ENCODE results near the gene DNAH10.
A peak's percentile ranks its signal among the peaks of the same experiment; 100 is the strongest.

The DNAH10 gene

GRCh38 chr12:123761841-123762714, at the start of gene DNAH10:
Gene DNAH10, plus strand, starts transcription at chr12:123762301. Its CDS starts 36 bp downstream, at chr12:123762337.
- Histone ChIP-seq H3K4me1 (ENCODE audit: control insufficient read depth, insufficient read depth, low read length) (peaks cover 12% of the 10 kb centered on the region), H3K9me3 (ENCODE audit: control insufficient read depth in 2 of 2, low read length in 2 of 2) (no peaks in the 10 kb centered on the region), H3K27ac (ENCODE audit: low read length) (no peak within 1 kb of the TSS), H3K4me3 (ENCODE audit: low read length in 2 of 2) (peak within 1 kb of the TSS in 1 of 2 donors; percentile 64), H3K9ac (ENCODE audit: low read length in 2 of 2) (no peak within 1 kb of the TSS), H3K36me3 (ENCODE audit: control insufficient read depth in 2 of 2, insufficient read depth in 2 of 2, low read length in 2 of 2) (peaks cover 4 to 8% of the 10 kb centered on the region in 2 donors), H3K27me3 (ENCODE audit: control insufficient read depth in 1 of 2, insufficient read depth in 2 of 2, low read length in 2 of 2) (peaks cover 13 to 20% of the 10 kb centered on the region in 2 donors)

GRCh38 chr12:123712780-123713319, 49.3 kb upstream of the DNAH10 start:
- Histone ChIP-seq H3K27ac (ENCODE audit: low read length) (no peak overlapping the region), H3K36me3 (ENCODE audit: control insufficient read depth in 2 of 2, insufficient read depth in 2 of 2, low read length in 2 of 2) (no peaks in the 10 kb centered on the region), H3K9ac (ENCODE audit: low read length in 2 of 2) (peak overlapping the region; percentile 76 to 86), H3K4me1 (ENCODE audit: control insufficient read depth, insufficient read depth, low read length) (peaks cover 19% of the 10 kb centered on the region), H3K4me3 (ENCODE audit: low read length in 2 of 2) (peak overlapping the region; percentile 89 to 91), H3K9me3 (ENCODE audit: control insufficient read depth in 2 of 2, low read length in 2 of 2) (no peaks in the 10 kb centered on the region), H3K27me3 (ENCODE audit: control insufficient read depth in 1 of 2, insufficient read depth in 2 of 2, low read length in 2 of 2) (no peaks in the 10 kb centered on the region)

- Histone ChIP-seq H3K9ac (ENCODE audit: low read length in 2 of 2) (peak overlapping the region; percentile 76 to 86), H3K9me3 (ENCODE audit: control insufficient read depth in 2 of 2, low read length in 2 of 2) (no peaks in the 10 kb centered on the region), H3K36me3 (ENCODE audit: control insufficient read depth in 2 of 2, insufficient read depth in 2 of 2, low read length in 2 of 2) (no peaks in the 10 kb centered on the region), H3K4me3 (ENCODE audit: low read length in 2 of 2) (peak overlapping the region; percentile 89 to 91), H3K27me3 (ENCODE audit: control insufficient read depth in 1 of 2, insufficient read depth in 2 of 2, low read length in 2 of 2) (no peaks in the 10 kb centered on the region), H3K27ac (ENCODE audit: low read length) (no peak overlapping the region), H3K4me1 (ENCODE audit: control insufficient read depth, insufficient read depth, low read length) (peaks cover 19% of the 10 kb centered on the region)
These were observed 48.7 kb upstream of the DNAH10 start for GRCh38 chr12:123713398-123713797.

GRCh38 chr12:123713823-123714585, 48.1 kb upstream of the DNAH10 start:
- Histone ChIP-seq H3K9ac (ENCODE audit: low read length in 2 of 2) (peak overlapping the region in 1 of 2 donors; percentile 43), H3K4me3 (ENCODE audit: low read length in 2 of 2) (peak overlapping the region in 1 of 2 donors; percentile 91), H3K27me3 (ENCODE audit: control insufficient read depth in 1 of 2, insufficient read depth in 2 of 2, low read length in 2 of 2) (no peaks in the 10 kb centered on the region), H3K27ac (ENCODE audit: low read length) (no peak overlapping the region), H3K36me3 (ENCODE audit: control insufficient read depth in 2 of 2, insufficient read depth in 2 of 2, low read length in 2 of 2) (no peaks in the 10 kb centered on the region), H3K9me3 (ENCODE audit: control insufficient read depth in 2 of 2, low read length in 2 of 2) (no peaks in the 10 kb centered on the region), H3K4me1 (ENCODE audit: control insufficient read depth, insufficient read depth, low read length) (peaks cover 19% of the 10 kb centered on the region)

- Histone ChIP-seq H3K4me1 (ENCODE audit: control insufficient read depth, insufficient read depth, low read length) (peaks cover 19% of the 10 kb centered on the region), H3K27ac (ENCODE audit: low read length) (no peak overlapping the region)
These were observed 46.9 kb upstream of the DNAH10 start for GRCh38 chr12:123715195-123715594.

GRCh38 chr12:123717350-123717749, 44.8 kb upstream of the DNAH10 start:
- Histone ChIP-seq H3K9me3 (ENCODE audit: control insufficient read depth in 2 of 2, low read length in 2 of 2) (no peaks in the 10 kb centered on the region), H3K4me3 (ENCODE audit: low read length in 2 of 2) (no peak overlapping the region), H3K36me3 (ENCODE audit: control insufficient read depth in 2 of 2, insufficient read depth in 2 of 2, low read length in 2 of 2) (peaks cover 2% of the 10 kb centered on the region in 2 donors), H3K27me3 (ENCODE audit: control insufficient read depth in 1 of 2, insufficient read depth in 2 of 2, low read length in 2 of 2) (no peaks in the 10 kb centered on the region), H3K4me1 (ENCODE audit: control insufficient read depth, insufficient read depth, low read length) (peaks cover 12% of the 10 kb centered on the region), H3K9ac (ENCODE audit: low read length in 2 of 2) (no peak overlapping the region), H3K27ac (ENCODE audit: low read length) (no peak overlapping the region)

More at GRCh38 chr12:123715195-123715594, 46.9 kb upstream of the DNAH10 start:
- Histone ChIP-seq H3K9me3 (ENCODE audit: control insufficient read depth in 2 of 2, low read length in 2 of 2) (no peaks in the 10 kb centered on the region), H3K27me3 (ENCODE audit: control insufficient read depth in 1 of 2, insufficient read depth in 2 of 2, low read length in 2 of 2) (no peaks in the 10 kb centered on the region), H3K4me3 (ENCODE audit: low read length in 2 of 2) (no peak overlapping the region), H3K9ac (ENCODE audit: low read length in 2 of 2) (no peak overlapping the region), H3K36me3 (ENCODE audit: control insufficient read depth in 2 of 2, insufficient read depth in 2 of 2, low read length in 2 of 2) (no peaks in the 10 kb centered on the region)

- Histone ChIP-seq H3K4me3 (ENCODE audit: low read length in 2 of 2) (no peak overlapping the region), H3K27ac (ENCODE audit: low read length) (no peak overlapping the region), H3K4me1 (ENCODE audit: control insufficient read depth, insufficient read depth, low read length) (no peaks in the 10 kb centered on the region), H3K9me3 (ENCODE audit: control insufficient read depth in 2 of 2, low read length in 2 of 2) (no peaks in the 10 kb centered on the region), H3K9ac (ENCODE audit: low read length in 2 of 2) (no peak overlapping the region), H3K27me3 (ENCODE audit: control insufficient read depth in 1 of 2, insufficient read depth in 2 of 2, low read length in 2 of 2) (no peaks in the 10 kb centered on the region), H3K36me3 (ENCODE audit: control insufficient read depth in 2 of 2, insufficient read depth in 2 of 2, low read length in 2 of 2) (peaks cover 7 to 9% of the 10 kb centered on the region in 2 donors)
These were observed 41.8 kb upstream of the DNAH10 start for GRCh38 chr12:123720141-123720814.

GRCh38 chr12:123721245-123721644, 40.9 kb upstream of the DNAH10 start:
- H3K36me3 ChIP-seq (ENCODE audit: control insufficient read depth in 2 of 2, insufficient read depth in 2 of 2, low read length in 2 of 2) = peaks cover 7 to 12% of the 10 kb centered on the region in 2 donors

GRCh38 chr12:123723011-123723410, 39.1 kb upstream of the DNAH10 start:
- Histone ChIP-seq H3K4me3 (ENCODE audit: low read length in 2 of 2) (no peak overlapping the region), H3K27me3 (ENCODE audit: control insufficient read depth in 1 of 2, insufficient read depth in 2 of 2, low read length in 2 of 2) (no peaks in the 10 kb centered on the region), H3K36me3 (ENCODE audit: control insufficient read depth in 2 of 2, insufficient read depth in 2 of 2, low read length in 2 of 2) (peaks cover 12 to 20% of the 10 kb centered on the region in 2 donors), H3K9ac (ENCODE audit: low read length in 2 of 2) (no peak overlapping the region), H3K27ac (ENCODE audit: low read length) (no peak overlapping the region), H3K4me1 (ENCODE audit: control insufficient read depth, insufficient read depth, low read length) (no peaks in the 10 kb centered on the region), H3K9me3 (ENCODE audit: control insufficient read depth in 2 of 2, low read length in 2 of 2) (no peaks in the 10 kb centered on the region)

More at GRCh38 chr12:123721245-123721644, 40.9 kb upstream of the DNAH10 start:
- Histone ChIP-seq H3K27ac (ENCODE audit: low read length) (no peak overlapping the region), H3K9ac (ENCODE audit: low read length in 2 of 2) (no peak overlapping the region), H3K4me1 (ENCODE audit: control insufficient read depth, insufficient read depth, low read length) (no peaks in the 10 kb centered on the region), H3K9me3 (ENCODE audit: control insufficient read depth in 2 of 2, low read length in 2 of 2) (no peaks in the 10 kb centered on the region), H3K27me3 (ENCODE audit: control insufficient read depth in 1 of 2, insufficient read depth in 2 of 2, low read length in 2 of 2) (no peaks in the 10 kb centered on the region), H3K4me3 (ENCODE audit: low read length in 2 of 2) (no peak overlapping the region)

GRCh38 chr12:123723765-123724164, 38.3 kb upstream of the DNAH10 start:
- no peaks in the 10 kb centered on the region for H3K27me3 ChIP-seq (ENCODE audit: control insufficient read depth in 1 of 2, insufficient read depth in 2 of 2, low read length in 2 of 2)
- no peaks in the 10 kb centered on the region for H3K4me1 ChIP-seq (ENCODE audit: control insufficient read depth, insufficient read depth, low read length)
- peaks cover 19 to 24% of the 10 kb centered on the region in 2 donors for H3K36me3 ChIP-seq (ENCODE audit: control insufficient read depth in 2 of 2, insufficient read depth in 2 of 2, low read length in 2 of 2)
- H3K4me3 ChIP-seq (ENCODE audit: low read length in 2 of 2) = no peak overlapping the region
- H3K27ac ChIP-seq (ENCODE audit: low read length) = no peak overlapping the region
- no peaks in the 10 kb centered on the region for H3K9me3 ChIP-seq (ENCODE audit: control insufficient read depth in 2 of 2, low read length in 2 of 2)
- no peak overlapping the region for H3K9ac ChIP-seq (ENCODE audit: low read length in 2 of 2)
